Chondrocyte (in vitro differentiated cells): Measurements from ENCODE around the gene ATP9A. TPM values are rescaled to one million over a fixed set of nuclear protein-coding genes. Genes with fewer than 3 reads are reported as not detected.

Experiments
- DNase-seq: peaks from one replicate; pipeline ENCODE4 v3.0.0; 2021; ENCODE audit warnings: mixed read lengths, low spot score
- H3K27ac Mint-ChIP-seq: one replicate; pipeline ENCODE4 v1.8.0; 2021; ENCODE audit warnings: mild to moderate bottlenecking, moderate library complexity, mixed read lengths; ENCODE audit not compliant: unreplicated experiment
- H3K27me3 Mint-ChIP-seq: 2 replicates; pipeline ENCODE4 v1.8.0; 2021; ENCODE audit warnings: low read depth, mixed read lengths
- H3K36me3 Mint-ChIP-seq: 2 replicates; pipeline ENCODE4 v1.8.0; 2021; ENCODE audit warnings: low read depth, mixed read lengths
- H3K4me1 Mint-ChIP-seq: 2 replicates; pipeline ENCODE4 v1.8.0; 2021; ENCODE audit warnings: low read depth, mild to moderate bottlenecking, mixed read lengths
- H3K4me3 Mint-ChIP-seq: one replicate; pipeline ENCODE4 v1.8.0; 2021; ENCODE audit warnings: mild to moderate bottlenecking, moderate library complexity, mixed read lengths; ENCODE audit not compliant: unreplicated experiment
- H3K9me3 Mint-ChIP-seq: 2 replicates; pipeline ENCODE4 v1.8.0; 2021; ENCODE audit warnings: low read depth, mixed read lengths
- CTCF ChIP-seq: fragments of 200-600 bp; sonication (generic); IDR thresholded peaks from 2 replicates; pipeline ENCODE4 v1.5.0; 2021; ENCODE audit warnings: antibody characterized with exemption, mild to moderate bottlenecking, moderate library complexity
- total RNA-seq: library from RNA; stranded (reverse); gene quantifications from 3 replicates; pipeline ENCODE4 v1.2.1, GENCODE V29; 2021

The ATP9A gene
- total RNA-seq, 1 donor from 2014 or later, result 43.1 TPM

- no peak overlapping the region for H3K27ac Mint-ChIP-seq
- no peak for TF ChIP-seq CTCF
- H3K27me3 Mint-ChIP-seq, result no peaks in the 10 kb centered on the region
- H3K36me3 Mint-ChIP-seq, result no peaks in the 10 kb centered on the region
- no peak for DNase-seq
- H3K4me1 Mint-ChIP-seq, result no peaks in the 10 kb centered on the region
- H3K4me3 Mint-ChIP-seq, result no peak overlapping the region
- H3K9me3 Mint-ChIP-seq, result no peaks in the 10 kb centered on the region
These were observed 42.8 kb upstream of the ATP9A start for GRCh38 chr20:51811042-51811355.

- Mint-ChIP-seq H3K4me3 (no peak overlapping the region), H3K36me3 (no peaks in the 10 kb centered on the region), H3K4me1 (no peaks in the 10 kb centered on the region), H3K27ac (no peak overlapping the region), H3K27me3 (no peaks in the 10 kb centered on the region), H3K9me3 (no peaks in the 10 kb centered on the region)
- TF ChIP-seq CTCF, result peak; percentile 41
- no peak for DNase-seq
These were observed 42.2 kb upstream of the ATP9A start for GRCh38 chr20:51810155-51811041.

- no peaks in the 10 kb centered on the region for H3K9me3 Mint-ChIP-seq
- no peak overlapping the region for H3K4me3 Mint-ChIP-seq
- no peaks in the 10 kb centered on the region for H3K4me1 Mint-ChIP-seq
- DNase-seq, result no peak
- no peaks in the 10 kb centered on the region for H3K27me3 Mint-ChIP-seq
- TF ChIP-seq CTCF, result no peak
- no peak overlapping the region for H3K27ac Mint-ChIP-seq
- no peaks in the 10 kb centered on the region for H3K36me3 Mint-ChIP-seq
These were observed 39.6 kb upstream of the ATP9A start for GRCh38 chr20:51807720-51808250.

GRCh38 chr20:51804754-51805153, 36.6 kb upstream of the ATP9A start:
- Mint-ChIP-seq H3K4me1 (peaks cover 14% of the 10 kb centered on the region), H3K36me3 (no peaks in the 10 kb centered on the region), H3K27ac (no peak overlapping the region), H3K4me3 (no peak overlapping the region), H3K9me3 (no peaks in the 10 kb centered on the region), H3K27me3 (no peaks in the 10 kb centered on the region)
- TF ChIP-seq CTCF, result no peak
- DNase-seq, result no peak

- no peak overlapping the region for H3K27ac Mint-ChIP-seq
- TF ChIP-seq CTCF, result no peak
- DNase-seq, result no peak
- H3K4me3 Mint-ChIP-seq, result no peak overlapping the region
- H3K9me3 Mint-ChIP-seq, result no peaks in the 10 kb centered on the region
- no peaks in the 10 kb centered on the region for H3K27me3 Mint-ChIP-seq
- peaks cover 14% of the 10 kb centered on the region for H3K4me1 Mint-ChIP-seq
- H3K36me3 Mint-ChIP-seq, result no peaks in the 10 kb centered on the region
These were observed 35.1 kb upstream of the ATP9A start for GRCh38 chr20:51803148-51803854.
